ENCODE results near the gene NLGN2. TPM values are rescaled to one million over a fixed set of nuclear protein-coding genes. Genes with fewer than 3 reads are reported as not detected.

Gene NLGN2
- total RNA-seq, 1 donor from 2014 or later, result 3.1 TPM

GRCh38 chr17:7421186-7421585, 13.5 kb downstream of the NLGN2 start:
- Histone ChIP-seq H3K27ac (ENCODE audit: low read depth, low read length) (no peak overlapping the region), H3K9ac (ENCODE audit: low read depth in 1 of 3, low read length in 3 of 3) (no peak overlapping the region), H3K9me3 (ENCODE audit: control insufficient read depth in 3 of 3, low read length in 3 of 3) (no peaks in the 10 kb centered on the region), H3K4me1 (ENCODE audit: control insufficient read depth in 3 of 3, insufficient read depth in 3 of 3, low read length in 3 of 3) (no peaks in the 10 kb centered on the region), H3K36me3 (ENCODE audit: control insufficient read depth in 3 of 3, insufficient read depth in 3 of 3, low read length in 3 of 3) (no peaks in the 10 kb centered on the region), H3K27me3 (ENCODE audit: control insufficient read depth in 3 of 3, insufficient read depth in 3 of 3, low read length in 3 of 3) (peaks cover 0 to 4% (median 0%) of the 10 kb centered on the region in 3 donors), H3K4me3 (ENCODE audit: low read length in 3 of 3) (no peak overlapping the region)

- H3K36me3 ChIP-seq (ENCODE audit: control insufficient read depth in 3 of 3, insufficient read depth in 3 of 3, low read length in 3 of 3), result no peaks in the 10 kb centered on the region
- no peak overlapping the region for H3K4me3 ChIP-seq (ENCODE audit: low read length in 3 of 3)
- H3K27ac ChIP-seq (ENCODE audit: low read depth, low read length), result no peak overlapping the region
- H3K27me3 ChIP-seq (ENCODE audit: control insufficient read depth in 3 of 3, insufficient read depth in 3 of 3, low read length in 3 of 3), result peaks cover 0 to 4% (median 0%) of the 10 kb centered on the region in 3 donors
- no peak overlapping the region for H3K9ac ChIP-seq (ENCODE audit: low read depth in 1 of 3, low read length in 3 of 3)
- H3K4me1 ChIP-seq (ENCODE audit: control insufficient read depth in 3 of 3, insufficient read depth in 3 of 3, low read length in 3 of 3), result no peaks in the 10 kb centered on the region
- H3K9me3 ChIP-seq (ENCODE audit: control insufficient read depth in 3 of 3, low read length in 3 of 3), result no peaks in the 10 kb centered on the region
These were observed 16.0 kb downstream of the NLGN2 start for GRCh38 chr17:7423679-7424078.

GRCh38 chr17:7425316-7425715, 17.7 kb downstream of the NLGN2 start, which contains the start of gene SPEM2:
Gene SPEM2, plus strand, starts transcription at chr17:7425616. Its CDS starts 73 bp downstream, at chr17:7425689.
- Histone ChIP-seq H3K4me1 (ENCODE audit: control insufficient read depth in 3 of 3, insufficient read depth in 3 of 3, low read length in 3 of 3) (no peaks in the 10 kb centered on the region), H3K36me3 (ENCODE audit: control insufficient read depth in 3 of 3, insufficient read depth in 3 of 3, low read length in 3 of 3) (no peaks in the 10 kb centered on the region), H3K27ac (ENCODE audit: low read depth, low read length) (no peak within 1 kb of the TSS), H3K27me3 (ENCODE audit: control insufficient read depth in 3 of 3, insufficient read depth in 3 of 3, low read length in 3 of 3) (no peaks in the 10 kb centered on the region), H3K9ac (ENCODE audit: low read depth in 1 of 3, low read length in 3 of 3) (no peak within 1 kb of the TSS), H3K4me3 (ENCODE audit: low read length in 3 of 3) (no peak within 1 kb of the TSS), H3K9me3 (ENCODE audit: control insufficient read depth in 3 of 3, low read length in 3 of 3) (no peaks in the 10 kb centered on the region)

- Histone ChIP-seq H3K36me3 (ENCODE audit: control insufficient read depth in 3 of 3, insufficient read depth in 3 of 3, low read length in 3 of 3) (no peaks in the 10 kb centered on the region), H3K27ac (ENCODE audit: low read depth, low read length) (no peak overlapping the region), H3K4me1 (ENCODE audit: control insufficient read depth in 3 of 3, insufficient read depth in 3 of 3, low read length in 3 of 3) (no peaks in the 10 kb centered on the region), H3K9me3 (ENCODE audit: control insufficient read depth in 3 of 3, low read length in 3 of 3) (no peaks in the 10 kb centered on the region), H3K4me3 (ENCODE audit: low read length in 3 of 3) (no peak overlapping the region), H3K27me3 (ENCODE audit: control insufficient read depth in 3 of 3, insufficient read depth in 3 of 3, low read length in 3 of 3) (no peaks in the 10 kb centered on the region), H3K9ac (ENCODE audit: low read depth in 1 of 3, low read length in 3 of 3) (no peak overlapping the region)
These were observed 18.1 kb downstream of the NLGN2 start for GRCh38 chr17:7425756-7426155.

DNA sequence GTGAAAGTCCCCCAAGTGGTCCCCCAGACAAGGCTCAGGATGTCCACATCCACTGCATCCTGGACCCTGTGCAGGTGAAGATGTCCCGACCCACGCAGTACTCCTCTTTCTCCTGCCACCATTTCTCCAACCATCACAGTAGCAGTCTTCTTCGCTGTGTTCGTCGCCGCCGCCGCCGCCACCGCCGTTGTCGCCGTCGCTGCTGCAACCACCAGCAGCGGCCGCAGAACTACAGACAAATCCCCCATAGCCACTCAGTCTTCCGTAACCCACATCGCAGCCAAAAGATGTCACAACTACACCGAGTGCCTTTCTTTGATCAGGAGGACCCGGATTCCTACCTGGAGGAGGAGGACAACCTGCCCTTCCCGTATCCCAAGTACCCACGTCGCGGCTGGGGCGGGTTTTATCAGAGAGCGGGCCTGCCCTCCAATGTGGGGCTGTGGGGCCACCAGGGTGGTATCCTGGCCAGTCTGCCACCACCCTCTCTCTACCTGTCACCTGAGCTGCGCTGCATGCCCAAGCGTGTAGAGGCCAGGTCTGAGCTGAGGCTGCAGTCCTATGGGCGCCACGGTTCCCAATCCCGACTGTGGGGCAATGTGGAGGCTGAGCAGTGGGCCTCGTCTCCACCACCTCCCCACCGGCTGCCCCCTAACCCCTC, 18.7 kb downstream of the NLGN2 start:
- no peaks in the 10 kb centered on the region for H3K36me3 ChIP-seq (ENCODE audit: control insufficient read depth in 3 of 3, insufficient read depth in 3 of 3, low read length in 3 of 3)
- H3K9ac ChIP-seq (ENCODE audit: low read depth in 1 of 3, low read length in 3 of 3), result no peak overlapping the region
- H3K27me3 ChIP-seq (ENCODE audit: control insufficient read depth in 3 of 3, insufficient read depth in 3 of 3, low read length in 3 of 3), result no peaks in the 10 kb centered on the region
- no peaks in the 10 kb centered on the region for H3K9me3 ChIP-seq (ENCODE audit: control insufficient read depth in 3 of 3, low read length in 3 of 3)
- no peak overlapping the region for H3K4me3 ChIP-seq (ENCODE audit: low read length in 3 of 3)
- no peak overlapping the region for H3K27ac ChIP-seq (ENCODE audit: low read depth, low read length)
- no peaks in the 10 kb centered on the region for H3K4me1 ChIP-seq (ENCODE audit: control insufficient read depth in 3 of 3, insufficient read depth in 3 of 3, low read length in 3 of 3)

DNA sequence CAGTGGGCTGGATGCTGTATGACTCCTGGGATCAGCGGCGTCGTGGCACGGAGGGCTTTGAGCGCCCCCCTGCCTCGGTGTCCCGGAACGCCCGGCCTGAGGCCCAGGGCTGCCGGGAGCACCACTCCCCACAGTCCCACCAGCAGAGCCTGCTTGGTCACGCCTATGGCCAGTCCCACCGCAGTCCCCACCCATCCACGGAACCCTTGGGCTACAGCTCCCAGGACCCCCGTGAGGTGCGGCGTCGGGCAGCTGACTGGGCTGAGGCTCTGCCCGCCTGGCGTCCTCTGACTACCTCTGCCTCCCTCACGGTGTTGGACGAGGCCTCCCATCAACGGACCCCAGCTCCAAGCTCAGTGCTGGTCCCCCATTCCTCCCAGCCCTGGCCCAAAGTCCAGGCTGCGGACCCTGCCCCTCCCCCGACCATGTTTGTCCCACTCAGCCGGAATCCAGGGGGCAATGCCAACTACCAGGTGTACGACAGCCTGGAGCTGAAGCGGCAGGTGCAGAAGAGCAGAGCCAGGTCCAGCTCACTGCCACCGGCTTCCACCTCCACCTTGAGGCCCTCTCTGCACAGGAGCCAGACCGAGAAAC, 19.3 kb downstream of the NLGN2 start:
- Histone ChIP-seq H3K9me3 (ENCODE audit: control insufficient read depth in 3 of 3, low read length in 3 of 3) (no peaks in the 10 kb centered on the region), H3K27me3 (ENCODE audit: control insufficient read depth in 3 of 3, insufficient read depth in 3 of 3, low read length in 3 of 3) (no peaks in the 10 kb centered on the region), H3K27ac (ENCODE audit: low read depth, low read length) (no peak overlapping the region), H3K36me3 (ENCODE audit: control insufficient read depth in 3 of 3, insufficient read depth in 3 of 3, low read length in 3 of 3) (no peaks in the 10 kb centered on the region), H3K9ac (ENCODE audit: low read depth in 1 of 3, low read length in 3 of 3) (no peak overlapping the region), H3K4me3 (ENCODE audit: low read length in 3 of 3) (no peak overlapping the region), H3K4me1 (ENCODE audit: control insufficient read depth in 3 of 3, insufficient read depth in 3 of 3, low read length in 3 of 3) (no peaks in the 10 kb centered on the region)

GRCh38 chr17:7427549-7427948, 19.9 kb downstream of the NLGN2 start:
- H3K36me3 ChIP-seq (ENCODE audit: control insufficient read depth in 3 of 3, insufficient read depth in 3 of 3, low read length in 3 of 3), result no peaks in the 10 kb centered on the region
- no peaks in the 10 kb centered on the region for H3K9me3 ChIP-seq (ENCODE audit: control insufficient read depth in 3 of 3, low read length in 3 of 3)
- H3K27me3 ChIP-seq (ENCODE audit: control insufficient read depth in 3 of 3, insufficient read depth in 3 of 3, low read length in 3 of 3), result no peaks in the 10 kb centered on the region
- H3K4me3 ChIP-seq (ENCODE audit: low read length in 3 of 3), result no peak overlapping the region
- no peaks in the 10 kb centered on the region for H3K4me1 ChIP-seq (ENCODE audit: control insufficient read depth in 3 of 3, insufficient read depth in 3 of 3, low read length in 3 of 3)
- no peak overlapping the region for H3K27ac ChIP-seq (ENCODE audit: low read depth, low read length)
- H3K9ac ChIP-seq (ENCODE audit: low read depth in 1 of 3, low read length in 3 of 3), result no peak overlapping the region

GRCh38 chr17:7428557-7428956, 20.9 kb downstream of the NLGN2 start, which contains the start of gene SPEM3:
Gene SPEM3, plus strand, starts transcription at chr17:7428857. Its CDS starts 46 bp downstream, at chr17:7428903.
- no peaks in the 10 kb centered on the region for H3K9me3 ChIP-seq (ENCODE audit: control insufficient read depth in 3 of 3, low read length in 3 of 3)
- no peaks in the 10 kb centered on the region for H3K36me3 ChIP-seq (ENCODE audit: control insufficient read depth in 3 of 3, insufficient read depth in 3 of 3, low read length in 3 of 3)

DNA sequence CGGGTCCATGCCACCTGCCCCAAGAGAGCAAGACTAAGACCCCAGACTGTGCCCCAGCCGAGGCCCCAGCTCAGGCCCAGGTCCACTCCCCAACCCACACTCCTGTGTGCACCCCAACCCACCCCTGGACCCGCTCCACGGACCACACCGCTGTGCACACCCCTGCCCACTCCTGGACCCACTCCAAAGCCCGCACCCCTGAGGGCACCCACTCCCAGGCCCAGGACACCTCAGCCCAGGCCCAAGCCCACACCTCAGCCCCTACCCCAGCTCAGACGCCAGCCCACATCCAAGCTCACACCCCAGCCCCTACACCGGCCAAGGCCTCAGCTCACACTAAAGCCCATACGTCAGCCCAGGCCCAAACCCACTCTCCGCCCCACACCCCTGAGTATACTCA, 22.1 kb downstream of the NLGN2 start:
- Histone ChIP-seq H3K9me3 (ENCODE audit: control insufficient read depth in 3 of 3, low read length in 3 of 3) (no peaks in the 10 kb centered on the region), H3K27ac (ENCODE audit: low read depth, low read length) (no peak overlapping the region), H3K4me1 (ENCODE audit: control insufficient read depth in 3 of 3, insufficient read depth in 3 of 3, low read length in 3 of 3) (no peaks in the 10 kb centered on the region), H3K9ac (ENCODE audit: low read depth in 1 of 3, low read length in 3 of 3) (no peak overlapping the region), H3K36me3 (ENCODE audit: control insufficient read depth in 3 of 3, insufficient read depth in 3 of 3, low read length in 3 of 3) (no peaks in the 10 kb centered on the region), H3K27me3 (ENCODE audit: control insufficient read depth in 3 of 3, insufficient read depth in 3 of 3, low read length in 3 of 3) (no peaks in the 10 kb centered on the region), H3K4me3 (ENCODE audit: low read length in 3 of 3) (no peak overlapping the region)

More at GRCh38 chr17:7428557-7428956, 20.9 kb downstream of the NLGN2 start, which contains the start of gene SPEM3:
- Histone ChIP-seq H3K4me1 (ENCODE audit: control insufficient read depth in 3 of 3, insufficient read depth in 3 of 3, low read length in 3 of 3) (no peaks in the 10 kb centered on the region), H3K4me3 (ENCODE audit: low read length in 3 of 3) (no peak within 1 kb of the TSS), H3K27me3 (ENCODE audit: control insufficient read depth in 3 of 3, insufficient read depth in 3 of 3, low read length in 3 of 3) (no peaks in the 10 kb centered on the region), H3K9ac (ENCODE audit: low read depth in 1 of 3, low read length in 3 of 3) (no peak within 1 kb of the TSS), H3K27ac (ENCODE audit: low read depth, low read length) (no peak within 1 kb of the TSS)

GRCh38 chr17:7431231-7431630, 23.6 kb downstream of the NLGN2 start:
- H3K27ac ChIP-seq (ENCODE audit: low read depth, low read length), result no peak overlapping the region
- peaks cover 10 to 11% (median 10%) of the 10 kb centered on the region in 3 donors for H3K4me1 ChIP-seq (ENCODE audit: control insufficient read depth in 3 of 3, insufficient read depth in 3 of 3, low read length in 3 of 3)
- H3K27me3 ChIP-seq (ENCODE audit: control insufficient read depth in 3 of 3, insufficient read depth in 3 of 3, low read length in 3 of 3), result no peaks in the 10 kb centered on the region
- no peaks in the 10 kb centered on the region for H3K9me3 ChIP-seq (ENCODE audit: control insufficient read depth in 3 of 3, low read length in 3 of 3)
- H3K4me3 ChIP-seq (ENCODE audit: low read length in 3 of 3), result no peak overlapping the region
- no peaks in the 10 kb centered on the region for H3K36me3 ChIP-seq (ENCODE audit: control insufficient read depth in 3 of 3, insufficient read depth in 3 of 3, low read length in 3 of 3)
- H3K9ac ChIP-seq (ENCODE audit: low read depth in 1 of 3, low read length in 3 of 3), result no peak overlapping the region

All from skeletal muscle tissue (tissue), 4 donors.